ENCODE results near the gene STXBP3. TPM values are rescaled to one million over a fixed set of nuclear protein-coding genes. Genes with fewer than 3 reads are reported as not detected.
"Not testable (repeated sequence)": the region's sequence is repeated elsewhere in the genome, so short reads cannot be mapped to it uniquely, and the experiment has no call there.

The STXBP3 gene
- total RNA-seq, 1 donor from 2014 or later: 42.4 TPM

GRCh38 chr1:108728327-108728923 is 18.0 kb upstream of the STXBP3 start:
- no peak for DNase-seq (ENCODE audit: low spot score)

GRCh38 chr1:108729481-108729880 is 17.0 kb upstream of the STXBP3 start:
- no peak for DNase-seq (ENCODE audit: low spot score)

GRCh38 chr1:108732398-108732797 is 14.1 kb upstream of the STXBP3 start:
- DNase-seq (ENCODE audit: low spot score): no peak

GRCh38 chr1:108734171-108734865 is 12.2 kb upstream of the STXBP3 start:
- DNase-seq (ENCODE audit: low spot score): no peak

GRCh38 chr1:108742253-108742652 is 4.2 kb upstream of the STXBP3 start:
- DNase-seq (ENCODE audit: low spot score): no peak

- no peak for DNase-seq (ENCODE audit: low spot score)
Observed at GRCh38 chr1:108745980-108746381, 493 bp upstream of the STXBP3 start.

- no peak for DNase-seq (ENCODE audit: low spot score)
Observed at GRCh38 chr1:108747171-108747850, 837 bp downstream of the STXBP3 start.

GRCh38 chr1:108747898-108748297 is 1.4 kb downstream of the STXBP3 start:
- no peak for DNase-seq (ENCODE audit: low spot score)

- no peak for DNase-seq (ENCODE audit: low spot score)
Observed at GRCh38 chr1:108749081-108749480, 2.6 kb downstream of the STXBP3 start.

GRCh38 chr1:108750476-108751181 is 4.2 kb downstream of the STXBP3 start:
- no peak for DNase-seq (ENCODE audit: low spot score)

GRCh38 chr1:108753363-108753762 is 6.9 kb downstream of the STXBP3 start:
- DNase-seq (ENCODE audit: low spot score): no peak

GRCh38 chr1:108758796-108759195 is 12.3 kb downstream of the STXBP3 start:
- DNase-seq (ENCODE audit: low spot score): no peak

- no peak for DNase-seq (ENCODE audit: low spot score)
Observed at GRCh38 chr1:108767115-108767514, 20.6 kb downstream of the STXBP3 start.

GRCh38 chr1:108767708-108768107 is 21.2 kb downstream of the STXBP3 start:
- no peak for DNase-seq (ENCODE audit: low spot score)

- DNase-seq (ENCODE audit: low spot score): no peak
Observed at GRCh38 chr1:108777839-108778238, 31.4 kb downstream of the STXBP3 start.

GRCh38 chr1:108779455-108779854 is 33.0 kb downstream of the STXBP3 start:
- no peak for DNase-seq (ENCODE audit: low spot score)

- DNase-seq (ENCODE audit: low spot score): no peak
Observed at GRCh38 chr1:108780937-108781574, 34.6 kb downstream of the STXBP3 start.

- not testable (repeated sequence) for DNase-seq (ENCODE audit: low spot score)
Observed at GRCh38 chr1:108781575-108781944, 35.1 kb downstream of the STXBP3 start.

GRCh38 chr1:108785264-108785663 is 38.8 kb downstream of the STXBP3 start:
- no peak for DNase-seq (ENCODE audit: low spot score)

- DNase-seq (ENCODE audit: low spot score): no peak
Observed at GRCh38 chr1:108785880-108786279, 39.4 kb downstream of the STXBP3 start.

GRCh38 chr1:108791790-108792189 is 45.3 kb downstream of the STXBP3 start:
- no peak for DNase-seq (ENCODE audit: low spot score)
